Prostate gland (tissue), 2 donors: ENCODE measurements around the gene POU3F3. TPM values are rescaled to one million over a fixed set of nuclear protein-coding genes. Genes with fewer than 3 reads are reported as not detected.

Source experiments
- DNase-seq: peaks from one replicate; pipeline ENCODE4 v3.0.0-alpha.2; 2019; ENCODE audit warnings: low spot score
- H3K27ac ChIP-seq, 2 donors: fragments of 200-600 bp; sonication (generic); 2 replicates each; pipeline ENCODE4 v1.5.1; 2017 to 2019
- H3K27me3 ChIP-seq: fragments of 200-600 bp; sonication (generic); replicated peaks from 2 replicates; pipeline ENCODE4 v1.5.1; 2019; ENCODE audit not compliant: insufficient read depth
- H3K36me3 ChIP-seq, 2 donors: fragments of 200-600 bp; sonication (generic); 1 replicate in 1 of 2; 2 replicates in 1 of 2; pipeline versions ENCODE4 v1.5.1 to v1.8.1; 2017 to 2019
- H3K4me1 ChIP-seq: fragments of 200-600 bp; sonication (generic); replicated peaks from 2 replicates; pipeline ENCODE4 v1.5.1; 2019
- H3K4me3 ChIP-seq, 2 donors: fragments of 200-600 bp; sonication (generic); 2 replicates each; pipeline ENCODE4 v1.5.1; 2017 to 2019
- H3K9me3 ChIP-seq: fragments of 200-600 bp; sonication (generic); 2 replicates; pipeline ENCODE4 v1.5.1; 2017
- POLR2A ChIP-seq: fragments of 450-650 bp; IDR thresholded peaks from one replicate; pipeline ENCODE4 v1.6.1; 2016; ENCODE audit warnings: antibody characterized with exemption, mild to moderate bottlenecking
- POLR2AphosphoS5 ChIP-seq: sonication (generic); formaldehyde crosslinking; IDR thresholded peaks from one replicate; pipeline ENCODE4 v1.6.1; 2017; ENCODE audit warnings: antibody characterized with exemption
- WGBS: methylation state at CpG from one replicate; pipeline ENCODE4 v1.1.5; 2018; 5-methylcytosine and 5-hydroxymethylcytosine counted together
- intact Hi-C: fragments of 100-400 bp; cut with DNase I; formaldehyde crosslinking; loops from one replicate; pipeline ENCODE4 v1.14.2; 2022
- total RNA-seq, 2 donors: library from RNA; depleted of rRNA; stranded (reverse); fragments of >200 nt; gene quantifications; one replicate each; pipeline ENCODE4 v1.1.0, GENCODE V29; 2016
- TF ChIP-seq, protein P1 (sequence below), 4 experiments: fragments of 200-600 bp in 2 of 4; fragments of 450-650 bp in 2 of 4; sonication (generic) in 2 of 4; IDR thresholded peaks; 1 replicate in 3 of 4; 2 replicates in 1 of 4; pipeline ENCODE4 v1.5.1; 2016 to 2019; ENCODE audit warnings: antibody characterized with exemption in 4 of 4, mild to moderate bottlenecking in 2 of 4, moderate library complexity in 2 of 4

POU3F3 gene
- total RNA-seq, 2 donors from 2014 or later, result 2.2 TPM; not detected in 1

DNA sequence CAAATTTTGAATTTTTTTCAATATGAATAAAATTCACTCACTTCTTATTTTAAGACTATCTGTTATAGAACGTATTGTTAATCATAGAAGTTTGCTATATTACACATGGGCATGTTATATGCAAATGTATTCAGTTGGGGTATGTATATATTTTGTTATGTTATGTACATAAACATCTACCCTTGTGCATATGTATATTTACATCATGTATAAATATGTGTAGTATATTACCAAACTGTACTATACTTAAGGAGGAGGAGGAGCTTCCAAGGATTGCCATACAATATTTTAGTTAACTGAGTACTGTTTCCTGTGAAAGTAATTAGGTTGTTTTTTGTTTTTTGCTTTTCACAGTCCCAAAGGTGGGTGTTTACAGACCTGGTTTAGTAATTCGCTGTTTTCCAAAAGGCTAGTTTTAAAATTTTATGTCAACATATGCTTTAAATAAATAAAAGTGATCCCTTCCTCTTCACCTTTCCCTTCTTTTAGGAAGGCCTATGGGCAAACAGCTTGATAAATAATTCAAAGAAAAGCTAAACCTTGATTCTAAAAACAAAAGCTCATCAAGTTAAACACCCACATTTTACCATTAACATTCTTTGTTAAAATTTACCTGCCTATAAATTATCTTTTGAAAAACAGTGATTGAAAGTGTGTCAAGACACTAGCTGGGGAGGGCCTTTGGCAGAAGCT lies 12.9 kb upstream of the POU3F3 start:
- no peak overlapping the region for H3K27ac ChIP-seq
- TF ChIP-seq POLR2AphosphoS5, result no peak
- no peak for DNase-seq
- WGBS, result 91% methylated on average over 2 of the region's 2 CpGs
- intact Hi-C loops, result no loop called here
- H3K4me1 ChIP-seq, result no peaks in the 10 kb centered on the region
- peaks cover 35% of the 10 kb centered on the region for H3K27me3 ChIP-seq
- no peaks in the 10 kb centered on the region for H3K36me3 ChIP-seq
- H3K4me3 ChIP-seq, result no peak overlapping the region
- no peaks in the 10 kb centered on the region for H3K9me3 ChIP-seq

DNA sequence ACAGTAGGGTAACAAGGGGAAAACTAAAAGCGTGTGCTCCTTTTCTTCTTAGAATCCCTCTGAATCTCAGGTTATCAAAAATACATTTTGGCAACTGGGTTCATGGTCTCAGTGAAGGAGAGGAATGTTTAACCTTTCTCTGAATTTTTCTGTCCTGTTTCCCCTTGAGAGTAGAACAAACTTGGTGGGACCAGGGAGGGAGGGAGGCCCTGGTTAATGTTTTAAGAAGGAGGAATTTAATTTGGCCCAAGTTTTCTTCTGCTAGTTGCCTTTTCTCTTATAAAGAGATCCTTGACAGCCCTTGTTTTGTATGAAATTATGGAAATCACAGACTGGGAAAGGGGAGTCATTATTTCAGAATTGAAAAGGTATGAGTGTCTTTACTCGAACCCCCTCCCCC lies 12.2 kb upstream of the POU3F3 start:
- 74% methylated on average over 2 of the region's 2 CpGs for WGBS
- no peak overlapping the region for H3K4me3 ChIP-seq
- H3K9me3 ChIP-seq, result no peaks in the 10 kb centered on the region
- TF ChIP-seq POLR2A (no peak), POLR2AphosphoS5 (no peak)
- TF ChIP-seq, protein P1, sequence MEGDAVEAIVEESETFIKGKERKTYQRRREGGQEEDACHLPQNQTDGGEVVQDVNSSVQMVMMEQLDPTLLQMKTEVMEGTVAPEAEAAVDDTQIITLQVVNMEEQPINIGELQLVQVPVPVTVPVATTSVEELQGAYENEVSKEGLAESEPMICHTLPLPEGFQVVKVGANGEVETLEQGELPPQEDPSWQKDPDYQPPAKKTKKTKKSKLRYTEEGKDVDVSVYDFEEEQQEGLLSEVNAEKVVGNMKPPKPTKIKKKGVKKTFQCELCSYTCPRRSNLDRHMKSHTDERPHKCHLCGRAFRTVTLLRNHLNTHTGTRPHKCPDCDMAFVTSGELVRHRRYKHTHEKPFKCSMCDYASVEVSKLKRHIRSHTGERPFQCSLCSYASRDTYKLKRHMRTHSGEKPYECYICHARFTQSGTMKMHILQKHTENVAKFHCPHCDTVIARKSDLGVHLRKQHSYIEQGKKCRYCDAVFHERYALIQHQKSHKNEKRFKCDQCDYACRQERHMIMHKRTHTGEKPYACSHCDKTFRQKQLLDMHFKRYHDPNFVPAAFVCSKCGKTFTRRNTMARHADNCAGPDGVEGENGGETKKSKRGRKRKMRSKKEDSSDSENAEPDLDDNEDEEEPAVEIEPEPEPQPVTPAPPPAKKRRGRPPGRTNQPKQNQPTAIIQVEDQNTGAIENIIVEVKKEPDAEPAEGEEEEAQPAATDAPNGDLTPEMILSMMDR (IDR thresholded peaks at IDR 0.05), result no peak
- intact Hi-C loops, result no loop called here
- DNase-seq, result no peak
- no peaks in the 10 kb centered on the region for H3K4me1 ChIP-seq
- H3K36me3 ChIP-seq, result no peaks in the 10 kb centered on the region
- H3K27ac ChIP-seq, result no peak overlapping the region
- peaks cover 36% of the 10 kb centered on the region for H3K27me3 ChIP-seq

DNA sequence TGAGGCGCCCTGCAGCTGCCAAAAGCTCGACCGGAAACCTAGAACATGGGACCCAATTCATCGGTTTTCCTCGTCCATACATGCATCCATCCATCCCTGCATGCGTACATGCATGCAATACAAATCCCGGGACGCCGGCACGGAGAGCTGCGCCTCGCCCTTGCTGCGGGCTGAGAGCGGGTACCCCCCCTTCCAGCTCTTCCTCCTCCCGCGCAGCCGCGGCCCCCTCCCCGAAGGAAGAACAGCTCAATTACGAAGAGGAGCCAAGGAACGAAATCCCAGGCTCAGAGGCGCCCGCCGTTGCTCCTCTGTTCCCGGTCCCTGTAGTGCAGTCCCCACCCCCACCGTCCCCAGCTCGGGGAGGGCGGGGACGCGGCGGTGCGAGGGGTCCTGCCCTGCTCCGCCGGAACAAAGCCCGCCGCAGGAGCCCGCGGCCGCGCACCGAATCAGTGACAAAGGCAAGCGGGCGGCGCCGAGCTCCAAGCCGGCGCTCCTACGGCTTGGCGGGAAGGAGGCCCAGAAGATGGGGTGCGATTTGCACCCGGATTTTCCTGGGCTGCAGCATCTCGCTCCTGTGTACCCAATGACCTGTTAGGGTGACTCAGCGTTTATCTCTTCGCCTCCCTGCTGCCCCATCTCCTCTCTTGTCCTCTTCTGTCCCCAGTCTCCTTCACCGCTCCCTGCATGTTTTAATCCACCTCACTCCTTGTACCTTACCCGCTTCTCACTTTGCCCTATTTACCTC lies 8.9 kb upstream of the POU3F3 start:
- WGBS, result 3% methylated on average over 38 of the region's 56 CpGs
- TF ChIP-seq POLR2A (no peak), POLR2AphosphoS5 (no peak)
- TF ChIP-seq, protein P1 (IDR thresholded peaks at IDR 0.05), result no peak
- Histone ChIP-seq H3K4me1 (no peaks in the 10 kb centered on the region), H3K27ac (no peak overlapping the region), H3K27me3 (peaks cover 42% of the 10 kb centered on the region), H3K36me3 (no peaks in the 10 kb centered on the region), H3K9me3 (no peaks in the 10 kb centered on the region), H3K4me3 (no peak overlapping the region)
- intact Hi-C loops, result no loop called here
- no peak for DNase-seq

DNA sequence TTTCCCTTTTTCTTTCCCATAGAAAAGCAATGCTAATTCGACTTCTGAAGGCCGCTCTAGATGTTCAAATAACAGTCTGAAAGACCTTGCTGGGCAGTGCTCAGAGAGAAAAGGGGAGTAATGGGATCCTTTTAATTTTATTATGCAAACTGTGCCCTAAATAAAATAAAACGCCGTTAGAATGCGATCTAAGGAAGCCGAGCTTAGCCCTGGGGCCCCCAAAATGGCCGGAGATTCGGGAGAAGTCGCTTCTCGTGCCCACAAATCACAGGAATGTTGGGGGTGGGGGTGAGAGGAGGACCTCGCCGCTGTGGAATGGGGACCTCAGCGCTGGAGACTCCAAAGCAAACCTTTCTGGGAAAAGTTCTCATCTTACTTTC lies 8.4 kb upstream of the POU3F3 start:
- Histone ChIP-seq H3K4me3 (no peak overlapping the region), H3K36me3 (no peaks in the 10 kb centered on the region), H3K27ac (no peak overlapping the region), H3K4me1 (no peaks in the 10 kb centered on the region), H3K27me3 (peaks cover 44% of the 10 kb centered on the region), H3K9me3 (no peaks in the 10 kb centered on the region)
- 7% methylated on average over 13 of the region's 13 CpGs for WGBS
- TF ChIP-seq POLR2A, result no peak
- TF ChIP-seq POLR2AphosphoS5, result no peak
- TF ChIP-seq, protein P1 (IDR thresholded peaks at IDR 0.05), result no peak
- DNase-seq, result no peak
- intact Hi-C loops, result no loop called here

DNA sequence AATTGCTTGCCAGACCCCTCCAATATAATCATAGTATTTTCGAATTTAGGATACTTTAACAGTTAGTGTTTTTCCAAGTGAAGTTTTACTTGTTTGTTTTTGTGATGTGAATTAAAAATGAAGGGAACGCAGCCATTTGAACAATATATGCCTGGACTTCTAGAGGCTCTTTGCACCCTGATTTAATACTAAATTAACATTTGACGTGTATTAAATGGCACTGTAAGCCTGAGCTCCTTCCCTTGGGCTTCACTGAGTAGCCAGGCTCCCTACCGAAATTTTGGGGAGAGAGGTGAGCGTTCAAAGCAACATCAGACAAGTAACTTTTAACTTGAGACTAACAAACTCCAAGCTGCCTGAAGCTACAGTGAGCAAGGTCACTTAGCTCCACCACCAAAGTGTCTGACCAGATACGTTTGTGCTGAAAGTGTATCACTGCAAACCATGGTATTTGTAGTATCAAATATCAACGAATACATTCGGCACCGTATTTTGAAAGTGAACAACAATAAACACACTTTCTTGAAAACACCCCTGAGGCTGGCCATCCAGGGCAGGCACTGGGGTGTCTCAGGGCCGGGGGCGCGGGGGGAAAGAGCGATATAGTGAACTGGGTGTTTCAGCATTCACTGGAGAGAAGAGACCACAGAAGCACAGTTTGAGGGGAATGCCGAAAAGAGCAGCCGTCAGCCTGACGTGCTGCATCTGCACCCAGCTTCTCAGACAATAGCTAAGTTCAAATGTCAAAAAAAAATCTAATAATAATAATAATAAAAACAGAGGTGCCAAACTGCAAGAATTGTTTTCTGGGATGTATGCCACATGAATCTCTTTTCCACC lies 7.7 kb upstream of the POU3F3 start:
- no peak for DNase-seq
- Histone ChIP-seq H3K4me3 (no peak overlapping the region), H3K4me1 (no peaks in the 10 kb centered on the region), H3K36me3 (no peaks in the 10 kb centered on the region), H3K27ac (no peak overlapping the region), H3K27me3 (peaks cover 50% of the 10 kb centered on the region), H3K9me3 (no peaks in the 10 kb centered on the region)
- 11% methylated on average over 16 of the region's 16 CpGs for WGBS
- intact Hi-C loops, result no loop called here
- TF ChIP-seq, protein P1 (IDR thresholded peaks at IDR 0.05), result no peak
- TF ChIP-seq POLR2A (no peak), POLR2AphosphoS5 (no peak)
